Measurements from ENCODE around the gene WWOX. TPM values are rescaled to one million over a fixed set of nuclear protein-coding genes. Genes with fewer than 3 reads are reported as not detected.

Gene WWOX
- total and polyA plus RNA-seq, 2 donors (not counting 3 experiments of a cell fraction or from before 2014, with no cell fraction given): 6.2 to 12.5 TPM

- no peak overlapping the region for H3K4me2 ChIP-seq (ENCODE audit: insufficient read depth, low read length)
- no peak overlapping the region for H3K27ac ChIP-seq (ENCODE audit: insufficient read depth, low read depth, low read length)
- dilution Hi-C loops (cut with MboI; ENCODE audit: extremely low pct_ligation_motif_present, low sequenced_read_pairs) (no loop called here), intact Hi-C loops (cut with micrococcal nuclease) (no loop called here)
- DNase-seq (ENCODE audit: low read depth, low spot score) (no peak), FAIRE-seq (no peak)
- H3K9me1 ChIP-seq (replicated peaks; ENCODE audit: control insufficient read depth, extremely low read depth, insufficient read depth, low read length): no peaks in the 10 kb centered on the region
- no peaks in the 10 kb centered on the region for H3K27me3 ChIP-seq (ENCODE audit: control insufficient read depth in 2 of 2, insufficient read depth in 2 of 2, low read length in 2 of 2)
- no peaks in the 10 kb centered on the region for H3K79me2 ChIP-seq (ENCODE audit: control insufficient read depth, insufficient read depth, low read length)
- ChIA-PET POLR2A (no interaction called here), CTCF (interaction anchor here (0.7 kb wide), 1 partner anchor 1904 kb away, joined by 3 read pairs; no protein-coding TSS in a partner anchor)
- H4K20me1 ChIP-seq (replicated peaks; ENCODE audit: control insufficient read depth, extremely low read depth, insufficient read depth, low read length): no peaks in the 10 kb centered on the region
- no peak overlapping the region for H2AFZ ChIP-seq (ENCODE audit: low read depth, low read length)
- TF ChIP-seq MYC (IDR thresholded peaks at IDR 0.05; ENCODE audit: low read depth, low read length) (no peak), MAX (IDR thresholded peaks at IDR 0.05; ENCODE audit: insufficient read depth, insufficient read length) (no peak), GATA2 (IDR thresholded peaks at IDR 0.05; ENCODE audit: insufficient read depth, insufficient read length, low read depth, low read length) (no peak), JUN (IDR thresholded peaks at IDR 0.05; ENCODE audit: borderline replicate concordance, insufficient read depth, insufficient read length, low read depth) (no peak), POLR2AphosphoS5 (IDR thresholded peaks at IDR 0.05; ENCODE audit: insufficient read depth, low read depth, low read length) (no peak), FOS (IDR thresholded peaks at IDR 0.05; ENCODE audit: borderline replicate concordance, insufficient read depth, low read length) (no peak), CTCF (IDR thresholded peaks at IDR 0.05; ENCODE audit: extremely low read depth in 1 of 2, insufficient read depth in 1 of 2, low read depth in 1 of 2, low read length in 2 of 2) (no peak), EZH2 (IDR thresholded peaks at IDR 0.05; ENCODE audit: borderline replicate concordance, low read depth, low read length, severe bottlenecking) (no peak), POLR2A (IDR thresholded peaks at IDR 0.05; ENCODE audit: low read depth, low read length) (no peak)
- H3K9ac ChIP-seq (replicated peaks; ENCODE audit: extremely low read depth, insufficient read depth, low read length): no peak overlapping the region
- H3K4me1 ChIP-seq (ENCODE audit: control insufficient read depth, extremely low read depth, insufficient read depth, low read length): no peaks in the 10 kb centered on the region
- no peak overlapping the region for H3K4me3 ChIP-seq (replicated peaks in 1 of 3; ENCODE audit: insufficient read depth in 1 of 3, low read depth in 1 of 3, low read length in 3 of 3)
- BruUV-seq (replicated peaks): no TSS peak
- H3K9me3 ChIP-seq (replicated peaks; ENCODE audit: control insufficient read depth, insufficient read depth, low read length): peaks cover 9% of the 10 kb centered on the region
- no peaks in the 10 kb centered on the region for H3K36me3 ChIP-seq (ENCODE audit: control insufficient read depth in 2 of 2, extremely low read depth in 1 of 2, insufficient read depth in 2 of 2, low read length in 2 of 2)
Observed at GRCh38 chr16:78562111-78562510, 462.7 kb downstream of the WWOX start.
